Measurements from ENCODE around the gene LTBP1.
"Not testable (repeated sequence)": the region's sequence is repeated elsewhere in the genome, so short reads cannot be mapped to it uniquely, and the experiment has no call there.

The LTBP1 gene

DNA sequence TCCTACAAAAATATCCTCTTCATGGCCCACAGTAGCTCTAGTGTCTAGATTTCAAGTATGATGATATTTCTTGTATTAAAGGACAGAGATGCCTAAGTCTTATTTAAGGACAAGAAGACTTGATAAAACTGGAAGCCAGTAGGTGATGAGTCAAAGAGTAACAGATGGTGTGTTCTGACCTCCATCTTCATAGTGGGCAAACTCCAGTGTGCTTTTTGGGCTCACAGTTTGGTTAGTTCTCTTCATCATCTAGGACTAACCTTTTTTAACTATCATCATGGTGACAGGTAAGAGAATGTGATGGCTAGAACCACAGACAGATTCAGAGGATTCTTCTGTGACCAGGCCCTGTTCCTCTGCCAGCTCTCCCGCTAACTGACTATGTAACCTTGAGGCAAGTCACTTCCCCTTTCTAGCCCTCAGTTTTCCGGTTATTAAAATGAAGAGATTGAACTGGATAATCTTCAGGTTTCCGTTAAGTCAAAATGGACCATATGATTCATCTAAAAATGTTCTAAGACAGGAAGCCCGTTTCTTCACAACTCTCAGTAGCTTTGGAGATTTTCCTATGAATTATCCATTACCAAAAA is 389.4 kb downstream of the LTBP1 start:
- no peak for DNase-seq (ENCODE audit: low read depth in 2 of 2, low spot score in 1 of 2)

DNA sequence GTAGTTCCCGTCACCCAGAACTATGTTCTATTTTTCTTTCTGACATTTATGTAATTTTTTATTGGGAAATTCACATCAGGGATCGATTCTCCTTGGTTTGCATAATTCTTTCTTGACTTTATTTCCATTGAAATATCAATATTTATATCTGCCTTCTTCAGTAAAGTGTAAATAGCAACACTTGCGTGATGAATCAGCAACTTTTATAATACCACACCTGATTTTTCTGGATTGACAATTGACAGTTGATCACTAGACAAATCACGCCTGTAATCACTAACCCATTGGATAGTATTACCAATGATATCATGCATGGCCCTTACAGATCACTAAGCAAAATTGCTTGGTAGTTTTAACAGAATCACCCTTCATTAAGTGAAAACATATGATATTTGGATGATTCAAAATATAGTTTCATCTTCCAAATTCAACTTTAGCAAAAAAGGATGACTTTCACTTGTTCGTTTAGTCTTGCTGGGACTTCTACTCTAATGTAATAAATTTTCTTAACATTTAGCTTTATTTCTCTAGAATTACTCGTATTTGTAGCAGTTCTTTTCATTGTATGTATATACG is 390.7 kb downstream of the LTBP1 start:
- DNase-seq (ENCODE audit: low read depth in 2 of 2, low spot score in 1 of 2) = no peak

DNA sequence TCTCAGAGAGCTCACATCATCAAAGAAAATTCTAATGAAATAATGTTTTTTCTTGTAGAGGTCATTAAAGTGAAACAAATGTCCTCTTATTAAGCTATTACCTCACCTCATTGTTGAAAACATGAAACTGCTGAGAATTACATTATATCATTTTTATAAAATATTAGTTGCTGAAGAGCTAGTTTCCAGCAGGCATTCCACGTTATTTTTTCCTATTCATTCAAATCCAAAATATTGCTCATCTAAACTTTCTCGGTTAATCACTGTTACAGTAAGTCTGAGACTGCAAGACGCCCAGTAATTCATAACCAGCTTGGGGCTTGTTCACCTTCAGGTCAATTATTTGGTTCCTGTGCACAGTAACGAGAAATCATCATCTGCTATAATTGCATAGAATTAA is 391.2 kb downstream of the LTBP1 start:
- no peak for DNase-seq (ENCODE audit: low read depth in 2 of 2, low spot score in 1 of 2)

DNA sequence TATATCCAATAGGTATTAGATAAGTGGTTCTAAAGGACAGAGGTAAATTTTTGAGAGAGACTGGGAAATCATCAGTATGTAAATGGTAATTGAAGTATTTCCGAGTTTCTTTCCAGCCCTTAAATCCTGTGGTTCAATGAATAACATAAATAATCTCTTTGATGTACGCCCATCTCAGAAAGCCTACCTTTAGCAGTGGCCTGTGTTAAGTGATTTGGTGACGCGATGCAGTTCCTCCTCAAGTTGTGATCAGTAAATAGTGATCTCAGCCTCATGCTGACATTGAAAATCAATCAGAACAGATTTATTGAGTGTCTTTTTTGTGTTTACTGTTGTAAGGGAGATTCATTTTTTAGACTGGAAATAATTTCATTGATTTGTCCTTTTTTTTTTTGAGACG is 392.5 kb downstream of the LTBP1 start:
- DNase-seq (ENCODE audit: low read depth in 2 of 2, low spot score in 1 of 2) = no peak

DNA sequence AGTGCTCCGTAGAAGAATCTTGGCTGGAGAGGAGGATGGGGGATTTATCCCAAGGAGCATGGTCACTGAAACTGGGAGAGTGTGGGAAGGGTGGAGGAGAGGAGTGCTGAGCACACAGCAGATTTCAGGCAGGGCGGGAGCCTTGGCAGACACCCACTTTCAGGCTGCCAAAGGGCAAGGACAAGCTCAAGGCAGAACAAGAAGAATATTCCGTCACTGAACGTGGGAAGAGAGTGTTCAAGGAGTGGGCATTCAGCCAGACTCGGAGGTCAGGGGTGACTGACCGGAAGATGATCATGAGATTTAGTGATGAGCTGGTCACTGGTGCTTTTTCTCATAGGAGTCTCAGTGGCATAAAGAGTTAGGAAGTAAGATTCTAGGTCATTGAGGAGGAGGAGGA is 393.5 kb downstream of the LTBP1 start:
- DNase-seq (ENCODE audit: low read depth in 2 of 2, low spot score in 1 of 2) = no peak

DNA sequence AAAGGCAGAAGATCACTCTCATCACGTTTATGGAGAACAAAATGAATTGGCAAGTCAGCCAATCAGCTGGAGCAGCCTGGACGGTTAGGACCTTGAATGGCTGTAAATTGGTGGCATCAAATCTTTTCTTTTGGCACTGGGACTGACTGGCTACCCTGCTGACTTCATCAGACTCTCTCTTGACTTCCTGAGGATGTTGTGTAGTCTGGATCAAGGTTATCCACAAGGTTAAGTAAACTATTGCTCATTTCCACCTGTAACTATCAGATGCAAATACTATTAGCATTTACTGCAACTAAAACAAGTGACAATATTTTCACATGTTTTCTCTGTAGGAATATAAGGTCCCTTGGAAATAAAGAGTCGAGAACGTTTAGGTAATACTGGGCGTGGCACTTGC is 395.4 kb downstream of the LTBP1 start:
- DNase-seq (ENCODE audit: low read depth in 2 of 2, low spot score in 1 of 2) = no peak

DNA sequence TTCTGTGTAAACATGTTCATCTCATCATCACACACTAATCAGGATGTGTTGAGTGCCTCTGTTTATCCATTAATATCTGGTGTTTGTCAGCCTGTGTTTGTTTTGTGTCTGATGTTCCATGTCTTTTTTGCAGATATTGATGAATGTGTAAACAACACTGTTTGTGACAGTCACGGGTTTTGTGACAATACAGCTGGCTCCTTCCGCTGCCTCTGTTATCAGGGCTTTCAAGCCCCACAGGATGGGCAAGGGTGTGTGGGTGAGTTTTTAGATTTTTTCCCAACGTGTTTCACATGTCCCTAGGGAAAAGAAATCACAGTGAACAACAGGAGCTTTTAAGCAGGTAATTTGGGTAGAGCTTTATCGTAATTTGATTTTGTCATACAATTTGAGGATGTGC is 396.0 kb downstream of the LTBP1 start:
- no peak for DNase-seq (ENCODE audit: low read depth in 2 of 2, low spot score in 1 of 2)

DNA sequence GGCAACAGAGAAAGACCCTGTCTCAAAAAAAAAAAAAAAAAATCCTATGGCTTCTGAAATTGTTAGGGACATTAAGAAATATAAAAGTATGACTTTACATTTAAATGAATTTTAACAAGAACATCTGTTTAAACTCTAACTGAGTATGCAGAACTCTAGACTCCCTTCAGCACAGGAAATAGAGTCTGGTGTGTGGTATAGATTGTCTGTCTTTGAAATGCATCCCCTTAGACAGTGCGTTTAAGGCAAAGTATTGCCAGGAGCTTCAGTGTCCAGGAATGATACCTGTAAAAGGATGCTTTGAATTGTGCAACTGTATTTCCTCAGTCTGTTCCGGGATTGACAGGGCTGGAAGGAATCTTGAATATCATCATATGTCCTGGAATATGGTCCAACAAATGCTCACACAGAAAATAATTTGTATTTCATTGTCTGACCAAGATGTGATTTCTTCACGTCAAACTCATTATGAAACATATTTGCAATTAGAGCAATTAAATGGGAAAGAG is 396.7 kb downstream of the LTBP1 start:
- no peak for DNase-seq (ENCODE audit: low read depth in 2 of 2, low spot score in 1 of 2)

DNA sequence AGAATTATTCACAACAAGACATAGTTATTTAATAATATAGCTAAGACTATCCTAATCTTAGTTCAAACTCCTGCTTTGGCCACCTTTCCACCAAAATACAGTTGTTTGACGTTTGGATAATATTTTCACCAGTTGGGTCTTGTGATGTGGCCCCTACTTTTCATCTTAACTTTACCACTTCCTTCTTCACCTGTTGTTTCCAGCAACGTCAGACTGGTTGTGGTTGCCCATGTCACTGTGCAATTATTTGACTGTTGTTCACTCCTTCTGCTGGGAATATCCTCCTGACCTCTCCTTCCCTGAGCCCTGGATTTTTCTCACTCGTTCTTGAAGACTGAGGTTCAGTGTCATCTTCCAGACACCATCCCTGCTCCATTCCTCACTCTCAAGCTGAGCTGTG is 397.5 kb downstream of the LTBP1 start:
- no peak for DNase-seq (ENCODE audit: low read depth in 2 of 2, low spot score in 1 of 2)

DNA sequence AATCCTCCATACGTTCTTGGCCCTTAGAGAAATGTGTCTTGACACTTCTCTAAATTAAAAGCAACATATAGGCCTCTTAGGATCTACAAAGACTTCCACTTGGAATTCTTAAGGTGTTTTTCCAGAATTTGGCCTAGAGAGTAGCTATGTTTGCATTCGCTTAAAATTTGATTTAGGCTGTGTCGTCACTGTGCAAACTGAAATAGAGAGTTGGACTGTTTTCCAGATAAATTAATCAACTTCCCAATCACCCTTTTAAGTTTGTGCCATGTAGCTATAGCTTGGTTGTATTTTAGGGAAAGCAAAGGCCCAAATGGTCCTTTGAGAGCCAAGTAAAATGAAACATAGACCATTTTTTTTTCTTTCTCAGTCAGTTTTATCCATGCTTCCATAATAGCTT is 401.1 kb downstream of the LTBP1 start:
- DNase-seq (ENCODE audit: low read depth in 2 of 2, low spot score in 1 of 2) = no peak

DNA sequence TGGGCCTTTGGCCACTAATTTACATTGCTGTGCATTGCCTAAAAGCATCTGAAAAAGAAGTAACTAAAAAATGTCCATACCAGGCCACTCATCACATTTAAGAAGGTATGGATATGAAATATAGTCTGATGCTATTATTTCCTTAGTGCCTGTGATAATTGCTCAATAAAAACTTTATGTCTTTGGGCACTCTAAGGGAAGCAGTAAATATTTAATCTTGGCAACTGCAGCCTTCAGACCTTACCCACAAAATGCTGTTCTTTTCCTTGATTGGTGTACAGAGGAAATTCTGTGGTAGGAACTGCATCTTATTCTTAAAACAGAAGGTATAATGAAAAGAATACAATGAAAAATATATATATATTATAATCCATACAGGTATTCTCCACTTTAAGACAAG is 403.9 kb downstream of the LTBP1 start:
- DNase-seq (ENCODE audit: low read depth in 2 of 2, low spot score in 1 of 2) = no peak

DNA sequence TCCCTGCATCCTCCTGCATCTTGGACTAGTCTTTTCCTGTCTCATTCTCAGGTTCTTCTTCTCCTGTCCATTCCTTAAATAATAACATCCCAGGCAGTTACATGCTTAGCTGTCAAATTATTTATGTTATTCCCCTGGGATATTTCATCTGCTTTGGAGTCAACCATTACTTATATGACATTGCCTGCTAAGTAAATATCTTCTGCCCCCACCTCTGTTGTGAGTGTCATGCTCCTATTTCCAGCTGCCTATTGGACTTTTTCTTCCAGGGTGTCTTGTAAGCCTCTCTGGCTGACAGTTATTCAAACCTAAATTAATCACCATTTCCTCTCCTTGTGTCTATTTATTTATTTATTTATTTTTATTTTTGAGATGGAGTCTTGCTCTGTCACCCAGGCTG is 405.0 kb downstream of the LTBP1 start:
- no peak for DNase-seq (ENCODE audit: low read depth in 2 of 2, low spot score in 1 of 2)

DNA sequence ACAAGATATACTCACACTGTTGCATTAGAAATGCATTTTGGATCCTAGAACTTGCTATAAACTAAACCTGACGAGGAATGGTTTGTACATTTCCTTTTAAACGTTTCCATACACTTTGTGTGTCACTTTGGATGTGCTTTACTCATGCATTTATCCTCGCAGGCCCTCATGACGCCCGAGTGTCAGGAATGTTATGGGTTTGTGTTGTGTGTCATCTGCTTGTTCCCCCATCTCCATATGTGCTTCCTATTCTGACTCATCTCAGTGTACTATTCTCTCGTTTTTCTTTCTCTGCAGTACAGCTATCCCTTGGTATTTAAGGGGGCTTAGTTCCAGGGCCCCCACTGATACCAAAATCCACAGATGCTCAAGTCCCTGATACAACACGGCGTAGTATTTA is 408.2 kb downstream of the LTBP1 start:
- DNase-seq (ENCODE audit: low read depth in 2 of 2, low spot score in 1 of 2) = no peak

DNA sequence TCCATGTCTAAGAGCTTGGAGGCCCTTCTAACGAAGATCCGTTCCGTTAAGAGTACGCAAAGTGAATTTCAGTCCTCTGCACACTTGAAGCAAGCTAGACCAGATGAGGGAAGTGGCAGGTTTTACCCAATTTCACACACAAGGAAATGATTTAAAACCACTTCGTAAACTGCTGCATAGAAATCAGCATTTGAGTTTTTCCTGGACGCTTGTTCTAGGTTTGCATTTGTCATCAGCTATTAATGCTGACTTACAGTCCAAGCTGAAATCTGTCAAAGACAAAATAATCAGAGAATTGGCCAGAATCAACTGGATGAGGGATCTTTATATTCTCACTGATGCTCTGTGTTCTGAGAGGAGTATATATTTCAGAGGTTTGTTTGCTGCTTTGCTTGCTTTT is 412.1 kb downstream of the LTBP1 start:
- no peak for DNase-seq (ENCODE audit: low read depth in 2 of 2, low spot score in 1 of 2)

DNA sequence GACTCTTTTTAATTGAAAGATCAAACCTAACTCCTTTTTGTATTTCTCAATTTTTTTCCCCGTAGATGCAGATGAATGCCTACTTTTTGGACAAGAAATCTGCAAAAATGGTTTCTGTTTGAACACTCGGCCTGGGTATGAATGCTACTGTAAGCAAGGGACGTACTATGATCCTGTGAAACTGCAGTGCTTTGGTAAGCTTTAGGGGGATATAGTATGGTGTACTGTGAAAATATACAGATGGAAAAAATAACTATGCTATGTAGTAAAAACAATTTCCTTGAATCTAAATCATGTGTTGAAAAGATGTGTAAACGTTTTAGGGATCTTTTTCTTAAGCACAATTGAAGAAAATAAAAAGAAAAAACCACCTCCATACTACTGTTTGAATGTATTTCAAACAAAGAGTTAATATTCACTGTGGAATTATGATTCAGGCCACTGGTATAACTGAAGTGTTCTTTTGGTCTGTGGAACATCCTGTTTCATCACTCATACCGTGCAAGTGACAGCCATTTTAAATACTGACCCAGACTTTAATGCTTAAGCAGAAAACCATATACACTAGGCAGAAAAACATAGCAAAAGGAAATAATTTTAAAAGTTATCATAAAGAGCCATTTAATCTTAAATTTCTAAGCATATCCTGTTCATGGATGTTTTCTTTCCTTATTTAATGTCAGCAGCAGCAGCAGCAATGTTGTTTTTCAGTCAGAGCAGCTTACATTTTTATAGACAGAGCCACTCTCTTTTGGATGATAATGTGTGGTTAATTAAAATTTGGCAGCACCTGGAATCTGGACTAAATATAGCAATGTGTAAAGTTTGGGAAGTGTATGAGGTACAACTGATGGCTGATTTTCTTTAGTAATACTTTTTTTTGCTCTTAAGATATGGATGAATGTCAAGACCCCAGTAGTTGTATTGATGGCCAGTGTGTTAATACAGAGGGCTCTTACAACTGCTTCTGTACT is 416.9 kb downstream of the LTBP1 start:
- DNase-seq (ENCODE audit: low read depth in 2 of 2, low spot score in 1 of 2) = no peak

DNA sequence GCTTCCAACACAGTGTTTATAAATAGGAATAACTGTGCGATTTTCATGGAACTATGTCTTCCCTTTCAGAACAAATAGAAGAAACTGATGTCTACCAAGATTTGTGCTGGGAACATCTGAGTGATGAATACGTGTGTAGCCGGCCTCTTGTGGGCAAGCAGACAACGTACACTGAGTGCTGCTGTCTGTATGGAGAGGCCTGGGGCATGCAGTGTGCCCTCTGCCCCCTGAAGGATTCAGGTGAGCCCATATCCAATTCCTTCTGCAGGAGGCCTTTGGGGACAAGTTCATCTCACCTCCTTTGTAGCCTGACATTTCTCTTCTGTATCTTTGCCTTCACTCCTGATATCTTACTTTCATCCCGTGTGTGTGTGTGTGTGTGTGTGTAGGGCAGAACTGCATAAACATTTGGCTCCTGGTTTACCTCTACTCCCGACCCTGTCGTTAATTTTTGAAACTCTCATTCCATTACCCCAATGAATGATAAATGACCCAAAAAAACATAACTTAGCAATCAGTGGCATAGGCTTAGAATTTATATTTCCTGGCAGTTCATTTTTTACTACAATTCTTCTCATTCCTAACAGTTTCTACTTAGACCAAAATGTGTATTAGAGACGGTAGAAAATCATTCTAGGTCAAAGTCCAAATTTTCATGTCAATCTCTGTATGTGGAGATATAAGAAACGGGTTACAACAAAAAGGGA is 418.7 kb downstream of the LTBP1 start:
- DNase-seq (ENCODE audit: low read depth in 2 of 2, low spot score in 1 of 2) = no peak

DNA sequence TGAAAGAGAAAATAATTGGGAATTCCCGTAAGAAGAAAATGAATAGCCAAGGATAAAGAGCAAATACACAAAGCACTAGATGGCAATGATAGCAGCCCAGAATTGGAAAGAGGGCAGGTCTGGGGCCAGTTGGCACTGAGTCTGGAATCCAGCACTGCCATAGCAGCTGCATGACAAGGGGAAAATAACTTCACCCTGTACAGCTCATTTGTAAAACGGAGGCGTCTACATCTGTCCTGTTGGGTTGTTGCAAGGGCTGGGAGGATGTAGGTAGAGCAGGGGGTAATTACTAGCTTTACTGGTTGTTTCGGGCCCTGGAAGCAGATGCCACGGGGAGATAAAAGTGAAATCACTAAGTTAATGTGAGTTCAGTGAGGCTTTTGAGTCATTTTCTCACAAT is 419.7 kb downstream of the LTBP1 start:
- no peak for DNase-seq (ENCODE audit: low read depth in 2 of 2, low spot score in 1 of 2)

DNA sequence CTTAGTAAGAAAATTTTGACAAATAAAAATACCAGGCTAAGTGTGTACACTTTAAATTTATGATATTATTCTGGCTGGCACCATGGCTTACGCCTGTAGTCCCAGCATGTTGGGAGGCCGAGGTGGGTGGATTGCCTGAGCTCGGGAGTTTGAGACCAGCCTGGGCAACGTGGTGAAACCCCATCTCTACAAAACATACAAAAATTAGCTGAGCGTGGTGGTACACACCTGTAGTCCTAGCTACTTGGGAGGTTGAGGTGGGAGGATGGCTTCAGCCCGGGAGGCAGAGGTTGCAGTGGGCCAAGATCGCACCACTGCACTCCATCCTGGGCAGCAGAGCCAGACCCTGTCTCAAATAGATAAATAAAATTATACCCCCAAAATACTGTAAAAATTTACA is 421.8 kb downstream of the LTBP1 start:
- not testable (repeated sequence) for DNase-seq (ENCODE audit: low read depth in 2 of 2, low spot score in 1 of 2)

DNA sequence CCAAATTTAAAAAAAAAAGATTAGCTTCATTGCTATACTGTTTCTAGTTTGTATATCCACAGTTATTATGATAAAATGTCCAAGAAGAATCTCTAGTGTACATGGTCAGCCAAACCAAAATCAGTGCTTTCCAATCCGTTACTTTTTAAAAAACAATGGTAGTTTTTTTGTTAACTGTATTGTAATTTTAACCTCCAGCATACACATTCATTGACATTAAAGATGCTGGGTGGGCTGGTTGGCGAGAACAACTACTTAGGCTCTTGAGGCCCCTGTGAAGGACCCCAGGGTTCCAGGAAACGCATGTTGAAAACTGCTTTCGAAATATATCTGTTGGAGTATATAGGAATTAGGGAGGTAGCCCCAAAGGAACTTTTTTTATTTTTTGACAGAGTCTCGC is 422.4 kb downstream of the LTBP1 start:
- no peak for DNase-seq (ENCODE audit: low read depth in 2 of 2, low spot score in 1 of 2)

DNA sequence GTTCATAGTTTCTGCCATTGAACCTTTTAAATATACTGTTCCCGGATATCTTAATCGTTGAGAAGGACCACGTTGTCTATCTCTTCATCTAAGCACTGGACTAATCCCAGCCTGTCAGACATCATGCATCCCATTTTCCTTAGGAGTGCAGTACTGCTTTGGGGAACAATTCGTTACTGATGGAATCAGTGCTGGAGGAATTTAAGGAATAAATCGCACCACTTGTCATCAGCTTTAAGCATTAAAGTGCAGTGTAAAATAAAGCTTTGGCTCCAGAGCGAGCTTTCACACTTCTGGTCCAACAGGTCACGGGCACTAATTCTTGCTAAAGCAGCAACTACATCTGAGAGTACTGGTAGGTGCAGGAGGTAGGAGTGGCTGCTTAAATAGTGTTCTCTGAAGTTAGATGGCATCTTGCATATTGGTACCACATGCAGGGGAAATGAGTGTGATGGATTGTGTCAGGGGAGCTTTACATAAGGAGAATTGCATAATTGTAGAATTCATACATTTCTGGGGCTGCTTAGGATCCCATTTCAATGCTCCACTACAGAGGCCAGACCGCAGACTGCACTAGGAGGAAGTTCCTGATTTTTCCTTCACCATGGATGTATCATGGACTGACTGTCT is 424.0 kb downstream of the LTBP1 start:
- no peak for DNase-seq (ENCODE audit: low read depth in 2 of 2, low spot score in 1 of 2)
